Calu3 (cell line): Measurements from ENCODE around the gene XRCC3. TPM values are rescaled to one million over a fixed set of nuclear protein-coding genes. Genes with fewer than 3 reads are reported as not detected.

Experiments used
- BruUV-seq: library from RNA; stranded (reverse); fragments of 400-500 nt; replicated peaks from 2 replicates; lab custom pipeline; 2021; lab: Mats Ljungman, UMichigan
- CTCF ChIA-PET: fragments of 300-600 bp; sonication (Branson Sonifier 250); formaldehyde crosslinking; loops from one replicate; lab custom pipeline; 2022; ENCODE audit warnings: antibody characterized with exemption; lab: Charles Lee
- DNase-seq: peaks from one replicate; pipeline ENCODE4 v3.0.0; 2022
- H3K27ac Mint-ChIP-seq: one replicate; pipeline ENCODE4 v1.8.0; 2022; ENCODE audit warnings: mixed read lengths; ENCODE audit not compliant: unreplicated experiment
- H3K27me3 Mint-ChIP-seq: one replicate; pipeline ENCODE4 v1.8.0; 2022; ENCODE audit warnings: mixed read lengths; ENCODE audit not compliant: unreplicated experiment
- H3K36me3 Mint-ChIP-seq: one replicate; pipeline ENCODE4 v1.8.0; 2022; ENCODE audit warnings: mild to moderate bottlenecking, moderate library complexity, mixed read lengths; ENCODE audit not compliant: insufficient read depth, unreplicated experiment
- H3K4me1 Mint-ChIP-seq: one replicate; pipeline ENCODE4 v1.8.0; 2022; ENCODE audit warnings: mild to moderate bottlenecking, low read depth, mixed read lengths; ENCODE audit not compliant: unreplicated experiment
- H3K4me3 Mint-ChIP-seq: one replicate; pipeline ENCODE4 v1.8.0; 2022; ENCODE audit warnings: mild to moderate bottlenecking, low read depth, moderate library complexity, mixed read lengths; ENCODE audit not compliant: unreplicated experiment
- H3K9me3 Mint-ChIP-seq: one replicate; pipeline ENCODE4 v1.8.0; 2022; ENCODE audit warnings: low read depth, mixed read lengths; ENCODE audit not compliant: unreplicated experiment
- CTCF ChIP-seq: fragments of 200-600 bp; IDR thresholded peaks from one replicate; pipeline ENCODE4 v1.8.0; 2022; ENCODE audit warnings: antibody characterized with exemption; ENCODE audit not compliant: unreplicated experiment
- intact Hi-C: fragments of 100-400 bp; cut with micrococcal nuclease; formaldehyde crosslinking; loops from one replicate; pipeline ENCODE4 v1.10.0; 2022; ENCODE audit not compliant: unreplicated experiment
- total RNA-seq: library from RNA; stranded (reverse); gene quantifications from 2 replicates; pipeline ENCODE4 v1.2.3, GENCODE V29; 2022

Gene XRCC3
- total RNA-seq, 1 experiment from 2014 or later, result 48.6 TPM

GRCh38 chr14:103705118-103705503 lies 10.1 kb downstream of the XRCC3 start:
- no TSS peak for BruUV-seq
- no peak for TF ChIP-seq CTCF
- H3K36me3 Mint-ChIP-seq, result peaks cover 56% of the 10 kb centered on the region
- no peaks in the 10 kb centered on the region for H3K9me3 Mint-ChIP-seq
- intact Hi-C loops, result no loop called here
- CTCF ChIA-PET, result no interaction called here
- H3K4me3 Mint-ChIP-seq, result no peak overlapping the region
- no peaks in the 10 kb centered on the region for H3K4me1 Mint-ChIP-seq
- H3K27me3 Mint-ChIP-seq, result no peaks in the 10 kb centered on the region
- no peak overlapping the region for H3K27ac Mint-ChIP-seq
- no peak for DNase-seq

GRCh38 chr14:103704708-103705107 lies 10.5 kb downstream of the XRCC3 start:
- CTCF ChIA-PET, result no interaction called here
- Mint-ChIP-seq H3K36me3 (peaks cover 59% of the 10 kb centered on the region), H3K9me3 (no peaks in the 10 kb centered on the region), H3K4me3 (no peak overlapping the region), H3K4me1 (no peaks in the 10 kb centered on the region), H3K27ac (no peak overlapping the region), H3K27me3 (no peaks in the 10 kb centered on the region)
- TF ChIP-seq CTCF, result no peak
- intact Hi-C loops, result no loop called here
- no TSS peak for BruUV-seq
- no peak for DNase-seq

- H3K9me3 Mint-ChIP-seq, result no peaks in the 10 kb centered on the region
- DNase-seq, result no peak
- H3K27ac Mint-ChIP-seq, result no peak overlapping the region
- intact Hi-C loops, result no loop called here
- CTCF ChIA-PET, result no interaction called here
- TF ChIP-seq CTCF, result no peak
- BruUV-seq, result no TSS peak
- H3K27me3 Mint-ChIP-seq, result no peaks in the 10 kb centered on the region
- H3K4me1 Mint-ChIP-seq, result no peaks in the 10 kb centered on the region
- no peak overlapping the region for H3K4me3 Mint-ChIP-seq
- H3K36me3 Mint-ChIP-seq, result peaks cover 57% of the 10 kb centered on the region
Observed at GRCh38 chr14:103703433-103704385, 11.5 kb downstream of the XRCC3 start.

- H3K27ac Mint-ChIP-seq, result peak overlapping the region; percentile 61
- BruUV-seq, result no TSS peak
- H3K27me3 Mint-ChIP-seq, result no peaks in the 10 kb centered on the region
- TF ChIP-seq CTCF, result no peak
- H3K36me3 Mint-ChIP-seq, result peaks cover 60% of the 10 kb centered on the region
- no peaks in the 10 kb centered on the region for H3K4me1 Mint-ChIP-seq
- no peak overlapping the region for H3K4me3 Mint-ChIP-seq
- no peak for DNase-seq
- intact Hi-C loops, result no loop called here
- no peaks in the 10 kb centered on the region for H3K9me3 Mint-ChIP-seq
- CTCF ChIA-PET, result no interaction called here
Observed at GRCh38 chr14:103702497-103703432, 12.5 kb downstream of the XRCC3 start.
